GM18909 (cell line): ENCODE measurements around the gene COL27A1.

ENCODE experiments used
- ATAC-seq: cut with Tn5 transposase; IDR thresholded peaks from one replicate; pipeline ENCODE4 v1.9.1; 2021; ENCODE audit warnings: mild to moderate bottlenecking; ENCODE audit not compliant: unreplicated experiment, poor library complexity

The COL27A1 gene

DNA sequence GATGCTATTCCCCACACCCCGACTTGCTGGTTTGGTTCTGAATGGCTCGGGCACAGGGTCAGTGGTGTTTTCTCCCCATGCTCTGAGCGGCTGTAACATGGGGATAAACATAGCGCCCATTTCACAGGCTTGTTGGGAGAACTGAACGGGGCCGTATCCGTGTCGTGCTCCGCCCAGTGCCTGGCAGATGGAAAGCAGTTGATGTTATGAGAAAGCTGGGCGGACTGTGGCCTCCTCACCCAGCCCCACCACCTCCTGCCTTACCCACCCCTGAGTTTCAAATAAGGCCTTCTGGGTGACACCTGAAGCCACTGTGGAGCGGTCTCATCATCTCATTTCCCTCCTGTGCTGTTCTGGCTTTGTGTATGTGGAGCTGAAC is 188.8 kb downstream of the COL27A1 start:
- ATAC-seq, result no peak

DNA sequence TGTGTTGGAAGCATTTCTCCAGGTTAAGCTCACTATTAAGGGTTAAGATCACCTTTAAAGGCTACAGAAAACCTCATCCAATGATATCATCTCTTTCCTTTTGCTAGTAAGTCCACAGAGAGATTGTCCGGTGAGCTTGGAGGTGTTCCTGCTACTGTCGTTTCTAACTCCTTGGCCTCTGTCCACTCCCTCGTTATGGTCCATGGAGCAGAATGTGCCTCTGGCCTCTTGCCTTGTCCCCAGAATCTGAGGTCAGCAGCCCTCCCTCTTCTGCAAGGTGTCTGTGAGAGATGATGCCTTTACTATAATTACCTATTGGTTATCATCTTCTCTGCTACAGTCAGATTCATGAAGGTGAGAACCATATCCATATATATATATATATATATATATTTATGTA is 189.4 kb downstream of the COL27A1 start:
- ATAC-seq, result no peak

DNA sequence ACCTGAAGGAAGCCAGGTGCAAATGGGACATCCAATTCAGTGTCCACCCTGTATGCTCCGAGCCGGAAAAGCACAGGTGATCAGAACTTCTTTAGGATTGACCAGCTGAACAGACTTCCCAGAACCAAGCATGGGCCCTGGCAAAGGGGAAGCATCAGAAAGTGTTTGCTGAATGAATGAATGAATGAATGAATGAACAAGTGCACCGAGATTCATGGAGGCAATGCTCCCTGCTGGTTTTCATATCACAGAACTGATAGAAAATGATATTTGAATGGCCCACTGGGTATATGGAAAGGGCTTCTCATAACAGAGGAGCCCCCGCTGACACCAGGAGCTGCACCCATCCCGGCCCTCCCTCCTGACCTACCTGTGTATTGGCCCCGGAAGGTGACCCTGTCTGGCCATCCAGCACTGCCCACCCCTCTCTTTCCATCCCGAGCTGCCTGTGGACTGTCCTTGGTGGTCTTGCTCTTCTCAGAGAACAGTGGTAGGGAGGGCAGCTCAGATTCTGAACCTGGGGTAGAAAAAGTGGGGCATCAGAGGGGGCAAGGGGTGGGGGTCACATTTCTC is 190.2 kb downstream of the COL27A1 start:
- no peak for ATAC-seq

DNA sequence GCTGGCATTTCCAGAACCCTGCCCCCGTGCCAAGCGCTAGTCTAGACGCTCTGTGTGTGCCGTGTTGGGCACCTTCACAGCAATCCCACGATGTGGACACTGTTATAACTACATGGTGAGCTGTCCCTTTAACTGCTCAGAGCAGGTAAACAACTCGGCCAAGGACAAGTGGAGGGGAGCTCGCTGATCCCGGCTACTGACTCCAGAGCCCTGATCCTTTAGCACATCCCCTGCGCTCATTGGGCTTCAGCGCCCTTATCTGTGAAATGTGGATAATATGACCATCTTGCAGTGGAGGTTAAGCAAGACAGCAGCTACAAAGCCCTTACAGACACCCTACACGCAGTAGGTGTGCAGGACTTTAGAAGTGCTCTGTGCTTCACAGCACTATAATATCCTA is 190.8 kb downstream of the COL27A1 start:
- no peak for ATAC-seq

DNA sequence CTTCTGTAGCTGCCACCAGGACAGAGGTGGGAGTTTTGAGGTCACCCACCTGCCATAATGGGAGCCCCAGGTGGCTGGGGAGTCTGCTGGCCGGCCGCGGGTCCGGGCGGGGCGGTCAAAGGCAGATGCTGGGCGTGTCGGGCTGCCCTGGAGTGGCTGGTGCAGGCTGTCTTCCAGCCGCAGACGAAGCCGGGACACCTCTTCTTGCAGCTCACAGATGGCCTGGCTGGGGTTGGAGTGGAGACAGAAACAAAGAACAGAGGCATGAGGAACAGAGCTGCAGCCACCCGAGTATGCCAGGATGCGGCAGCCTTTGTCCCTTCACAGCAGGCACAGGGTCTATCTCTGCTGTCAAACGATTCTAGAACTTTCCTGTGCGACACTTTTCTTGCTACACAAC is 192.3 kb downstream of the COL27A1 start:
- no peak for ATAC-seq

DNA sequence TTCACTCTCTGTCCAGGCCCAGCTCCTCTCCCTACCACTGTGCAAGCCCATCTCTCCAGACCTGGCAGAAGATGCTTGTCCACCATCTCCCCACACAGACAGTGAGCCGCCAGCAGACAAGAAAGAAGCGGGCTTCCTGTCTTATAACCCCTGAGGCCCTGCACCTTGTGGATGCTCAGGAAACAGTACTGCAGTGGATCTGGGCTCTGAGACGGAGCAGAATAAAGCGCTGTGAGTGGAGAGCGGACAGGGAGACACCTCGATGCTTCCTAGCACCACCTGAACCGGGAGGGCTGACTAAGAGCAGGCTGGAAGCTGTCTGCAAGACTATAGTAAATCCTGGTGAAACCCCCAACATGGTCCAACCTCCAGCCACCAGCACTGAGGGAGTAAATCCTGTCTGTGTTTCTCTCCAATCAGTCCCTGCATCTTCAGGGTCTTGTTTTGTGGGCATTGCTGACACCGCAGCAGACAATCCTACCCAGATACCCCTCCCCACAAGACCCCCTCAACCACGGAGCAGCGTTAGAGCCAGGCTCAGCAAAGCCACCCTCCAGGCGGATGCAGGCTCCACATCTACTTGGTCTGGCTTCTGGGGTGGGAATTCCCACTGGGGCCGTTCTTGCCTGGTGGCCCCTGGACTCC is 193.0 kb downstream of the COL27A1 start:
- ATAC-seq, result no peak

DNA sequence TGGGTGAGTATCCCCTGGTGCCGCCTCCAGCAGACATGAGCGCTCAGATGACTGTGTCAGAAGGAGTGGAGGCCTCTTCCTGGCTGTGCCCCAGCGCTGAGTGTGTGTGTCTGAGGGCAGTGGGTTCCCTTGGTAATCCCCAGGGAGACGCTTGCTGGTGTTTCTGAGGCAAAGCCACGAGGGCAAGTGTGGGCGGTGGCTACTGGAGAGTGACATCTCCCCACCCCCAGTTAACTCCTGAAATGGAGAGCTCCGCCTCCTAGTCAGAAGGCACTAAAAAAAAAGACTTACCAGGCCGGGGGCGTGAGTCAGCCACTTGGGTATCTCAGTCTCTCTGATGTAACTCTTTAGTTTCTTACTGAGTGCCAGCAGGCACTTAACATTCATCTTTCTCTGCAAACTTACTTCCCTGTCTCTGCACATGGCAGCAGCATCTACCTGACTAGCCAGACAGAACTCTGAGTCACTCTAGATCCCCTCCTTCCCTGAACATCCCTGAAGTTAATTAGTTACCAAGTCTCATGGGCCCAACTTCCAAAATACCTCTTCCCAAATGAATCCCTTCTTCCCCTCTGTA is 193.7 kb downstream of the COL27A1 start:
- peak; percentile 93 for ATAC-seq

DNA sequence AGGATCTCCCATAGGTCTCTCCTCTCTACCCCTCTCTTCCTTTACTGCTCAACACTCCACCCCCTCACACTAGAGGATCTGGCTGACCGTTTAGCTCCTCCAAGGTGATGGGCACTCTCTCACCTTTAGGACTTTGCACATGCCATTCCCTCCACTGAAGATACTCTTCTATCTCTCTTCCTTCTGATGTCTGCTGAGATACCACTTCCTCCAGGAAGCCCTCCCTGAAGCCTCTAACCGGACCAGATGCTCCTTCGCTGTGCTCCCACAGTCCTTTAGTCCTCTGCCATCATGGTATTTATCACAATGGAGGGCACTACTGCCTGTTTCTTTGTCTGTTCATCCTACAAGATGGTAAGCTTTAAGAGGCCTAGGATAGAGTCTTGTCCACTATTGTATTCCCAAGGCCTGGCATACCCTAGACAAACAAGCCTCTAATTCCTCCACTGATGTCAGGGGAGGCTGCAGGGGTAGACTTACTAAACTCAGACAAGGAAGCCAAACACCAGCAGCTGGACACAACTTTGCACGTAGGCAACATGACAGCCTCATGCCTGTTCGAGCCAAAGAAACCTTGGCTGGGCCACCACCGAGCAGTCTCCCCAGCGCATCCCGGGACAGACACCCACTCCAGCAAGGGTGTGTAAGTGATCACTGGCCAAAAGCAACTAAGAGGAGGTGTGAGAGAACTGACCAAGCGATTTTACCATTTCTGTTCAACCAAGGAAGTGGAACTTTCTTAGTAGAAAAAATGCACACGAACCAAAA is 194.6 kb downstream of the COL27A1 start:
- ATAC-seq, result no peak

DNA sequence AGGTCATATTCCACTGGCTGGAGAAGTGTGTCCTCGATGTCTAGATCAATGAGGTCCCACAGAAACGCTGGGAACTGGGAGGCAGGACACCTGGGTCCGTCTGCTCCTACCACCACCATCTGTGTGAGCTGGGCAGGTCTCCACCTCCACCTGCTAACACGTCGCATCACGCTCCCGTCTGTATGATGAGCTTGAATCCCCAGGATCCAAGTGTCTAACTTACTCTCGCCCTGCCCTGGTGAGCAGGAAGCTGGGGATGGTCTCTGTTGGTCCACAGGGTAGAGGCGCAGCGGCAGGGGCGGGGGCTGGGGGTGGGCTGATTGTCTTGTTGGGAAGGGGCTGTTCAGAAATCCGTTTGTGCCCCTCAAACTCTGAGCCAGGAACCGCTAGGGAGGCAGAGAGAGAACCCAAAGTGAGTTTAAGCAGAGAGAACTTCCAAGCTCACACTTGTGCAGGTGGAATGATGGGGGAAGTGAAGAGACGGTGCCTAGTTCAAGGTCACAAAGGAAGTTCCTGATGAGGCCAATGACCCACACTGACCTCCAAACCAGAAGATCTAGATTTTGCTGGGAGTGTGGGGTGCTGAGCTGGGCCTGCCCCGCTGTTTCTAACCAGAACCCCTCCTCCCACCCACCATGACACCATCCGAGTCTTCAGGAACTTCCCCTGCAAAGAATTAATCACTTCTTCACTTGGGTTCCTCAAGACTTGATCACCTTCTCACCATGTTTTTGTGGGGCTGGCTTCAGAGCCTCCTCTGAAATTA is 195.5 kb downstream of the COL27A1 start:
- ATAC-seq, result no peak

DNA sequence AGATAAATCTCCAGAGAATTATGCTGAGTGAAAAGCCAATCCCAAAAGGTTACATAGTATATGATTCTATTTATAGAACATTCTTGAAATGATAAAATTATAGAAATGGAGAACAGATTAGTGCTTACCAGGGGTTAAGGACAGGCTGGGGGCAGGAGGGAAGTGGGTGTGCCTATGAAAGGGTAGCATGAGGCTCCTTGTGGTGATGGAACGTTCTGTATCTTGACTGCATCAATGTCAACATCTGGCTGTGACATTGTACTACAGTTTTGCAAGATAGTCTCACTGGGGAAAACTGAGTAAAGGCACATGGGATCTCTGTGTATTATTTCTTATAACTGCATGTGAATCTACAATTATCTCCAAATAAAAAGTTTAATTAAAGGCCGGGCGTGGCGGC is 196.6 kb downstream of the COL27A1 start:
- no peak for ATAC-seq

DNA sequence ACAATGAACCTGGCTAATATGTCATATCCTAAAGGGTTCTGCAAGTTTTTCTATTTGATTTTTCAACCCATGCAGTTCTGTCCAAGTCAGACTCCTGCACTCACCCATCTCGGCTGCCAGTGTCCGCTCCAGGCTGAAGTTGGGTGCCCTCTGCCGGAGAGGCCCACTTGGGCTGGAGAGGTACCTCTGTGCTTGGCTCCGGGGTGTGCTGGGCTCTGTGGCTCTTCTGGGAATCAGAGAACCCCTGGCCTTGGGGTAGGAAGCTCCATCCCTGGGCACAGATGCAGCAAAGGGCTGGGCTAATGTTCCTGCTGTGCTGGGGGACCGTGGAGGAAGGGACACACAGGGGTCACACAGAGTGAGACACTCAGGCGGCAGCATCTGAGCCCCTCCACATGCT is 200.5 kb downstream of the COL27A1 start:
- no peak for ATAC-seq

DNA sequence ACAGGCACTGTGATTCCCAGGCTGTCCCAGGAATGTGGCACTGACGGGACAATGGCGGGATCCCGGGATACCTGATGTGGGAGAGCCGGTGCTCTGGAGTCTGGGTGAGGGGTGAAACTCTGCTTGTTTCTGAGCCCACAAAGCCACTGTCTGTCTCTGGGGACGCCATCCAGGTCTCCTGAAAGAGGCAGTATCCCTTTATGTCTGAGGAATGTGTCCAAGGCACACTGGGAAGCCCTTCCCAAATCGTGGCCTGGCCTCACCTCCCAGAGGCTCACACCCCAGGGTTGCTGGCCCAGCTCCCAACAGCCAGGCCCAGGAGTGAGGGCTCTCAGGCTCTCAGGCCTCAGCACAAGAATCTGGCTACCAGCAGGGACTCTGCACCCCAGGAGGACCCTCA is 201.5 kb downstream of the COL27A1 start:
- no peak for ATAC-seq

DNA sequence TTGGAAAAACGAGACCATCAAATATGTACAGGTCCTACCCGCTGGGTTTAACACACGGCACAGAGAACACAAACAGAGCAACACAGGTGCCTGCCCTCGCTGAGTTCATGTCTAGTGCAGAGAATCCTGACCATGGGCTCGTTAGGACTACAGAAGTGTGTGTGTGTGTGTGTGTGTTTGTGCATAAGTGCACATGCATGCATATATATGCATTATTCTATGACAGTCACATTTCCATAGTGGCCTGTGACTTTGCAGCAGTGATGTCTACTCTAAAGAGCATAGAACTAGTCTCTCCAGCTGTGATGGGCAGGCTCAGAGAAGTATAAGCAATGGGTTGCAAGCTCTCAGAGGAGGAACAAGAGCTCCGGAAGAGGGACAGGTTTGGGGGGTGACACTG is 202.0 kb downstream of the COL27A1 start:
- no peak for ATAC-seq

DNA sequence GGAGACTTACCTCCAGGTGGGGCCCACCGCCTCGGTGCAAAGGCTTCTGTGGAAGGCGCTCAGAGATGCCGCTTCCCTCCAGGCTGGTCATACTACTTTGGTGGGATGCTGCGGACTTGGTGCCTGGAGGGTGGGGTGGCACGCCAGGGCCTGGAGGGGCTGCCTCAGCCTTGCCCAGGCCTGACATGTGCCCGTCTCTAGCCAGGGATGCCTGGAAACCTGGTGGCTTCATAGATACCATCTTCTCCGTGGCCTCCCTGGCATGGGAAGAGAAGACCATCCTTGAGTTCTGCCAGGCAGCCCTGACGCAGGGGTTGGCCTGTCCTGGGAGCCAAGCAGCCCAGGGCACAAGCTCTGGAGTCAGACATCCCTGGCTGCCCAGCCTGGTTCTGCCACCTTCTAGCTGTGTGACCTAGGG is 202.6 kb downstream of the COL27A1 start:
- ATAC-seq, result no peak

DNA sequence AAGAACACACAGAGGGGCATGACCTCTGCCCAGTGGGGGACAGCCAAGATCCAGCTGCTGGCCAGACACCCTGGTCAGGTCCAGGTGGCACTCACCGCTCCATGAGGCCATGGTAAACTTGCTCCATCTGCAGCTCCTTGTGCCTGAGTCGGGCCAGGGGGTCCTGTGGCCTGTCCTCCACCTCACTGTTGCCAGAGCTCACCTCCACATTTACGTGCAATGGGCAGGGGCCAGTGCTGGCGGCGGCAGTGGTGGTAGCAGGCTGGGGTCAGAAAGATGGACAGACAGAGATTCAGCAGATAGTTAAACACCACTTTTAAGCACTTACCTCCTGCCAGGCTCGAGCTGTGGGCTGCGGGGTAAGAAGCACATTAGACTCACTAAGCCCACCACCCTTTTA is 204.5 kb downstream of the COL27A1 start:
- ATAC-seq, result no peak

DNA sequence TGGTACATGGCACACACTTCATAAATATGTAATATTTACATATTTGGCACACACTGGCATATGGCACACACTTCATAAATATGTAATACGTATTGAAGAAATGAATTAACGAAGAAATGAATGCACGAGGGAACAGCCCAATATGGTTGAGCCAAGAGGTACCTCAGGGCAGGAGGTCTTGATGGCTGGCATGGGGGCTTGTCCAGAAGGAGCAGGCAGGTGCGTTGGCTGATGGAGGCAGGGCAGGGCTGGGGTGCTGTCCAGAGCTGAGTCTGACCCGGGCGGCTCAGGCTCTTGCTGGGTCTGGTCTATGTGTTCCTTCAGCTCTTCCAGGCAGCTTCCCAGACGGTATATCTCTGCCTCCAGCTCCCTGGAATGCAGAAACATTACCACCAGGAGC is 206.2 kb downstream of the COL27A1 start:
- ATAC-seq, result no peak
